T-helper 2 cell (primary cell): ENCODE data around the gene FADD.

ENCODE experiments used
- DNase-seq, 5 experiments: peaks; one replicate each; pipeline versions ENCODE4 v3.0.0 to v3.0.0-alpha.2; 2012 to 2022
- total RNA-seq, 2 donors: gene quantifications; one replicate each; lab custom pipeline; 2026; lab: John Stamatoyannopoulos, UW

FADD gene
- total RNA-seq, result 10.6 to 14.4 reads per million in 2 donors

GRCh38 chr11:70202920-70203750 is at the start of gene FADD:
FADD (plus strand) TSS chr11:70203296; CDS start chr11:70203460, 164 bp downstream.
- peak; percentile 78 to 95 (median 83) for DNase-seq

GRCh38 chr11:70155386-70155785 is 47.7 kb upstream of the FADD start:
- no peak for DNase-seq

- DNase-seq, result no peak
Measured at GRCh38 chr11:70156291-70157037, 46.6 kb upstream of the FADD start.

GRCh38 chr11:70158201-70158600 is 44.9 kb upstream of the FADD start:
- DNase-seq, result no peak

DNA sequence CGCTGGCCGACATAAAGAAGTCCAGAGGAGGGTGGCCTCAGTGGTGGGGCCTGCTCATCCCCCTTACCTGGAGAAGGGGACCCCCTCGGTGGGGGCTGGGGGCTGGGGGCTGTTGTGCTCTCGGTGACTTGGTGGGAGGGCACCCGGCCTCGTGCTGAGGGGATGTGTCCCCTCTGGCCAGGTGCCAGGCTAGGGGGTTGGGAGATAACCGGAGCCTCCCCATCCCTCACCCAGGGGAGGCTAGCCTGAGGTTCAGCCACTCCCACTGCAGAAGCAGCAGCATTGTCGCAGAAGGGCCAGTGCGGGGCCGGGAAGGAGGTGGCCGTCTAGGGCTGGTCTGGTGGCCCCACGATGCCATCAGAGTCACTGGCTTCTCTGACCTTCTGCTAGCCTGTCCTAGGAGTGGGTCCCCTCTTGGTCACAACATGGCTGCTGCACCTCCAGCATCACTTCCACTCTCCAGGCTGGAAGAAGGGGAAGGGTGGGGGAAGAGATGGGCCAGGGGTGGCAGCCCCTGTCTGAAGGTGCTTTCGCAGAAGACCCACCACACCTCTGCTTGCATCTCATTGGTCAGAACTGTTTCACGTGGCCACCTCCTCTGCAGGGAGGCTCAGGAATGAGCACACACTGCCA is 44.2 kb upstream of the FADD start:
- no peak for DNase-seq

DNA sequence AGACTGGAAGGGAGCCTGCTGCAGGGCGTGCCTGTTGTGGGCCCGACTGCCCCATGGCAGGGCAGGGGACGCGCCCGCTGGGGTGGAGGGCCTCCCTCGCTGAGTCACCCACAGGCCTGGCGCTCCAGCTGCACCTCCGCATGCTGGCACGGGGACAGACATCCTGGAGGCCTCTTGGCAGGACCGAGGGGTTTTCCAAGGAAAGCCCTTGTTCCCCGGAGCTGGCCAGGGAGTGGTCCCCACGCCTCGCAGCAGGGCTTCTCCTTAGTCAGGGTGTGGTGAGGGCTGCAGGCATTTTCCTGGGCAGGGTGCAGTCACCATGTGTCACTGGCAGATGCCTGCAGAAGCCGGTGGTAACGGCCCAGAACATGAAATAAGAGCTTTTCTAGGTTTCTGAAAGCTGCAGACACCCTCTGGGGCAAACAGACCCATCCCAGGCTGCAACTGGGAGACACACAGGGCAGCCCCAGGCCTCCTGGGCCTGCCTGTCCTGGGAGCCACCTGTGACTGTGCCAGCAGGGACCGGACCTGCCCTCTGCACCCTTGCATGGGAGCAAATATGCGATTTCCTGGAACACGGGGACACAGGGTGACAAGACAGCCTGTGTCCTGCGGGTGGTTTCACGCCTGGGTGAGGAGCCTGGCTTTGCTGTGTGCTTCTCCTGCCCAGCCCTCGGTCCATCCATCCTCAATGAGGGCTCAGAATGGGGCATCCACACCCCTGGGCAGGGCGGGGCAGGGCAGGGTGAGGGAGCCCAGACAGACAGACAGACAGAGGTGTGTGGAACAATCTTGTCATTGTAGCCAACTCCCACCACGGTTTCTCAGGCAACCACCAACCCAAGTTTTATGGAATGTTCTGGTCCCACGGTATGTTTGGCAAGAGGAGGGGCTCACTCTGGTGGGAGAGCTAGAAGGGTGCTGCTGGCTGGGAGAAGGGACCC is 43.2 kb upstream of the FADD start:
- DNase-seq, result no peak

- no peak for DNase-seq
Measured at GRCh38 chr11:70161043-70161625, 42.0 kb upstream of the FADD start.

GRCh38 chr11:70164705-70165104 is 38.4 kb upstream of the FADD start:
- DNase-seq, result no peak

DNA sequence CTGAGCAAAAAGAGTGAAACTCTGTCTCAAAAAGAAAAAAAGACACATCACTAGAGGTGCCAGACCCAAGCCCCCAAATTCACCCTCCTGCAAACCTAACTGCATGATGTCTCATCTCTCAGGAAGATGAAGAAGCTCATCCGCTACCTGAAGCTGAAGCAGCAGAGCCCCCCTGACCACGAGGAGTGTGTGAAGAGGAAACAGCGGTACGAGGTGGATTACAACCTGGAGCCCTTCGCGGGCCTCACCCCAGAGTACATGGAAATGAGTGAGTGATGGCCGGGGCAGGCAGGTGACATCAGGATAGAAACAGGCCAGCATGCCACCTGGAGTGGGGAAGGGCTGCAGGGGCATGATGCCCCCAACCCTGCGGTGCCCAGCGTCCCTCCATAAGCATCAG is 36.0 kb upstream of the FADD start:
- no peak for DNase-seq

DNA sequence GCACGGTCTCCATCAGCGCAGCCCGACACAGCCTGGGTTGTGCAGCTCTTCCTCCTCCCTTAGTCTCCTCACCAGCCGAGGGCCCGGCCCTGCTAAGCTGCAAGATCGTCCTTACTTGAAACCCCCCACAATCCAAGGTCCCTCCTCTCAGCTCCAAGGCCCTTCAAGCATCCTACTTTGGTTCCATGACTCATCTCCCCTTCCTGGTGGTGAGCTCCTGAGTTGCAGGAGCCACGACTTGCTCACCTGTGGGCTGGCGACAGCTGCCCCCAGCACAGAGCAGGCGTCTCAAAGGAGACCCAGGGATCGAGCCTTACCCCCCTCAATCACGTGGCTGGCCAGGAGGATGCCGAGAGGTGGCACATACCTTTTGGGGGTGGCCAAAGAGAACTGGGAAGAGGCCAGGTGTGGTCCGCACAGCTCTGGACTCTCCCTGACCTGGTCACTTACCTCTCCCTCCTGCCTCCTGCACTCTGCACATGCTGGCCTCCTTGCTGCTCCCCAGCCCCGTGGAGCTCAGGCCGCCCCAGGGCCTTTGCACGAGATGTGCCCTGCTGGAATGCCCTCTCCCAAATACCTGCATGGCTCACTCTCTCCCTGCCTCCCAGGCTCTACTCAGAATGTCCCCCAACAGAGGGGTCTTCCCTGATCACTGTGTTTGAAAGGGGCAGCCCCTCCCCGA is 35.2 kb upstream of the FADD start:
- DNase-seq, result no peak

DNA sequence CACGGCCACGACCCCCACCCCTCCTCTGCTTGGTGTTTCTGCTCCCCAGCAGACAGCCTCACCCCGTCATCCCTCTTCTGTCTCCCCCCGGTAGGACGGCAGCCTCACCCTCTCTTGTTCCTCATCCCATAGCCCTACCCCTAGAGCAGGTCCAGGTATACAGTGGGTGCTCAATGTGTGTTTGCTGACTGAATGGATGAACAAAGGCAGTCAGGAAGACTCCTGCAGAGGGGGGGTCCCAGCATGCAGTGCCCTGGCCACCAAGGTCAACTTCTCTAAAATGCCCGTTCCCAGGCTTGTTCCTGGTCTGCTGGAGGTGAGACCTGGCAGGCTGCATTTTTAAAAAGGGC is 34.7 kb upstream of the FADD start:
- no peak for DNase-seq

- no peak for DNase-seq
Measured at GRCh38 chr11:70169127-70169526, 34.0 kb upstream of the FADD start.

DNA sequence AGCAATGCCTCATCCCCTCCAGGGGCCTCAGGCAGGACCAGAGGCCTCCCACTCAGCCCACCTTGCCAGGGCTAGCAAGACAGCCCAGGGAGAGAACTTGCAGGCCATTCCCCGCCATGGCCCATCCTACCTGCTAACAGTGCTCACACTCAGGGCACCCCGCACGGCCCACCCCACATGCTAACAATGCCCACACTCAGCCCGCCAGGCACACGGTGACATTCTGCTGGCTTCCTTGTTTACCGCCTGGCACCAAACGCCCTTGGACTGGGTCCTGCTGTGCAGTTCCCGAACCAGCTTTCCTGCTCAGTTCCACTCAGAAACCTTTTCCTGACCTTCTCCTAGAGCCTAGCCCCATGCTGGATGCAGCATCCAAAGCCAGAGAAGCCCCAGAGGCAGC is 33.5 kb upstream of the FADD start:
- DNase-seq, result no peak

GRCh38 chr11:70170596-70171210 is 32.4 kb upstream of the FADD start:
- DNase-seq, result no peak

- DNase-seq, result no peak
Measured at GRCh38 chr11:70173018-70173417, 30.1 kb upstream of the FADD start.

DNA sequence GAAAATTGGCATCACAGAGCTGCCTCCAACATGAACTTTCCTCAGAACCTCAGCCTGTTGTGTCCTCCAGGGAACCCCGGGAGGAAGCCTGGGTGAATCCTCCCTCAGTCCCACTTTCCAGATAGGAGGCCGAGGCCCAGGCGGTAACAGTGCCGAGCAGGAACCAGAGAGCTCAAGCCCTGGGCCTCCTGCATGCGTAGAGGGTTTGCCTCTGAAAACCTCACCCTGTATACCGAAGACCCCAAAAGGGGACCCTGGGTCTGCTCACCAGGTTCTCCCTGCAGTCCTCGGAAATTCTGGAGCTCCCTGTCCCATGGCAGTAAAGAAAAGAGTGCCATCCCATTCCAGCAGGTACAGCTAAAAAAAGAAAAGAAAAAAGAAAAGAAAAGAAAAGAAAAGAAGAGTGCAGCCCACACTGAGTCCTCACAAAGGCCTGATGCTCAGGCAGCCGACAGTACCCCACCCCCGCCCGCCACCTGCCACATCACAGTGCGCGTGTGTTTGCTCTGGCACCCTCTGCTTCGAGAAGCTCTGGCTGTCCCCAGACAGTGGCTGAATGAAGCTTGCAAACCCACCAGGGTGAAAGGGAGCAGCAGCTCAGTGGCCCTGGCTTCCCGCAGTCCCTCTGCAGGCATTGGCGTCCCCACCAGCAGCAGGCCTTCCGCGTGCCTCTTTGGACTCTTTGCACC is 28.4 kb upstream of the FADD start:
- DNase-seq, result no peak

GRCh38 chr11:70175236-70175698 is 27.8 kb upstream of the FADD start:
- no peak for DNase-seq

DNA sequence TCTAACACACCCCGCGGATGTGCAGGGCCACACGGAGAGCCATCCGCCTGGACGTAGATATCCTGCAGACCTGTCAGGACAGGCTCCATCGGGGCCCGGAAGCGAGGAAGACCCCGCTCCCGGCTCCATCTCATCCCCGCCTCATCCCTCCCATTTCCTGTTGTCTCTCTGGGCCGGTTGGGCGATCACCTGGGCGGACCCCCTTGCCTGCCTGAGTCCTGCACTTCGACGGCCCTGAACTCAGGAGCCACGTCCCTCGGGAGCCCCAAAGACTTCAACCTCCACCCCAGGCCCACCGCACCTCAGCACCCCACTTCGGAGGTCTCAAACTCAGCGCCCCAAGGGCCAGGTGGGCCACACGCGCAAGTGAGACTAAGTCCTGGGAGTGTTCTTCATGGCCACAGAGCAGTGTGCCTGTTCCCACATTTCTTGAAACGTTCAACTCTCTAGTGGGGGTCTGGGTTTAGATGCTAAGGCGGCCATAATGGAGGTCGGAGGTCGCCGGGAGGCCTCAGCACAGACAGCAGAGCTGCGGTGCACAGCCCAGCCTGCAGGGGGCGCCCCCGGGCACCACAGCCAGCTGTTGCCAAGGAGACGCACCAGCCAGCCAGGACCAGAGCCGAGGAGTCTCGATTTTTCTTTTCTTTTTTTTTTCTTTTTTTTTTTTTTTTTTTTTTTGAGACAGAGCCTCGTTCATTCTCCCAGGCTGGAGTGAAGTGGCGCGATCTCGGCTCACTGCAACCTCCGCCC is 26.0 kb upstream of the FADD start:
- peak; percentile 14 to 53 (median 32) for DNase-seq

DNA sequence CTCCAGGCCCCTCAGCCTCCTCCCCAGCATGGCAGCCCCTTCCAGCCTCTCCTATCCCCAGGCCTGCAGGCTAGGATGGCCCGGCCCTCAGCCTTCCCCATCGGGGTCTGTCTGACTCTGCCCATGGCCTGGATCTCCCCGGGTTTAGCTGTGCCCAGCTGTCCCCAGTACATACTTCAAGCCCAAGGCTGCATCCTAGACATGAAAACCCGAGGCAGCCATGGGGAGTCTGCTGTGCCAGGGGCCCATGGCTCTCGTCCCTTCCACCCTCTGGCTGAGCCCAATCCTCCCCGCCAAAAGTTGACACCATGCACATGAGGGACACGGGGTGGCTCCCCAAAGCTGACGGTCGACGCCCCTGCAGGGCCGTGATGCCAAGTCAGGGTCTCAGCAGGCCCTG is 22.2 kb upstream of the FADD start:
- DNase-seq, result no peak
